Measurements from ENCODE around the gene ENTPD5.
"Not testable (repeated sequence)": the region's sequence is repeated elsewhere in the genome, so short reads cannot be mapped to it uniquely, and the experiment has no call there.

Gene ENTPD5

GRCh38 chr14:73936548-73936947 lies 82.5 kb downstream of the ENTPD5 start:
- Histone ChIP-seq H3K9me2 (replicated peaks; ENCODE audit: insufficient read depth, low read length) (no peaks in the 10 kb centered on the region), H3K4me2 (ENCODE audit: low read depth, low read length, poor library complexity, severe bottlenecking) (no peak overlapping the region), H4K20me1 (ENCODE audit: low read depth, low read length) (no peaks in the 10 kb centered on the region), H3K9me3 (ENCODE audit: insufficient read depth, low read length) (no peaks in the 10 kb centered on the region), H3K27me3 (ENCODE audit: low read length) (no peaks in the 10 kb centered on the region), H3K36me3 (ENCODE audit: low read length) (peaks cover 11% of the 10 kb centered on the region; the same call in 1 of the 2 replicates), H3F3A (ENCODE audit: insufficient read depth) (peaks cover 4% of the 10 kb centered on the region; the same call in 1 of the 2 replicates), H3K79me2 (ENCODE audit: insufficient read depth, low read length) (no peaks in the 10 kb centered on the region), H3K4me3 (ENCODE audit: insufficient read depth, low read length, poor library complexity, severe bottlenecking) (no peak overlapping the region), H2AFZ (ENCODE audit: low read depth, low read length, severe bottlenecking) (no peak overlapping the region), H3K9ac (ENCODE audit: low read length) (no peak overlapping the region), H3K27ac (ENCODE audit: low read depth, low read length) (no peak overlapping the region)
- TF ChIP-seq EZH2phosphoT487 (conservative IDR thresholded peaks at IDR 0.05; ENCODE audit: low read length) (no peak), CTCF (IDR thresholded peaks at IDR 0.05; ENCODE audit: insufficient read depth, low read length, poor library complexity, severe bottlenecking) (no peak)

DNA sequence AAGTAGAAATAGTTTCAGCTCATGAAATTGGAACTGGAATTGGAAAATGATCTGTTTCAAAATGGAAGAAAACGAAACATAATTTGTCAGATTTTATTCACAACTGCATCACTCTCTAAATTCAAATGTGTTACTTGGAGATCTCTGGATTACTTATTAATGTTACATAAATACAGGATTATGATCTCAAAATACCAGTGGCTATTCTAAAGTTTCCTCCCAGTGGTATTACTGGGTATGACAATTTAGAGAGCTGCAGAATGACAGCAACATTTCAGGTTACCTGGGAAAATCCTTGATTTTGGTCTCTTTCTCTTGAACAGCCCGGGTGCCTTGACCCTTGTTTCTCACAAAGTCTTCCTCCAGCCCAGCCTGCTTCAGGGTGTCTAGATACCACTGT lies 83.4 kb downstream of the ENTPD5 start:
- TF ChIP-seq CTCF (IDR thresholded peaks at IDR 0.05; ENCODE audit: insufficient read depth, low read length, poor library complexity, severe bottlenecking), result no peak
- TF ChIP-seq EZH2phosphoT487 (conservative IDR thresholded peaks at IDR 0.05; ENCODE audit: low read length), result no peak
- no peaks in the 10 kb centered on the region for H3K9me2 ChIP-seq (replicated peaks; ENCODE audit: insufficient read depth, low read length)
- H3K4me2 ChIP-seq (ENCODE audit: low read depth, low read length, poor library complexity, severe bottlenecking), result no peak overlapping the region
- peaks cover 15% of the 10 kb centered on the region; the same call in 1 of the 2 replicates for H3K36me3 ChIP-seq (ENCODE audit: low read length)
- H2AFZ ChIP-seq (ENCODE audit: low read depth, low read length, severe bottlenecking), result no peak overlapping the region
- H3K27me3 ChIP-seq (ENCODE audit: low read length), result no peaks in the 10 kb centered on the region
- no peak overlapping the region for H3K4me3 ChIP-seq (ENCODE audit: insufficient read depth, low read length, poor library complexity, severe bottlenecking)
- no peaks in the 10 kb centered on the region for H4K20me1 ChIP-seq (ENCODE audit: low read depth, low read length)
- no peaks in the 10 kb centered on the region for H3K79me2 ChIP-seq (ENCODE audit: insufficient read depth, low read length)
- H3K9ac ChIP-seq (ENCODE audit: low read length), result no peak overlapping the region
- H3K27ac ChIP-seq (ENCODE audit: low read depth, low read length), result no peak overlapping the region
- peaks cover 4% of the 10 kb centered on the region; the same call in 1 of the 2 replicates for H3F3A ChIP-seq (ENCODE audit: insufficient read depth)
- no peaks in the 10 kb centered on the region for H3K9me3 ChIP-seq (ENCODE audit: insufficient read depth, low read length)

DNA sequence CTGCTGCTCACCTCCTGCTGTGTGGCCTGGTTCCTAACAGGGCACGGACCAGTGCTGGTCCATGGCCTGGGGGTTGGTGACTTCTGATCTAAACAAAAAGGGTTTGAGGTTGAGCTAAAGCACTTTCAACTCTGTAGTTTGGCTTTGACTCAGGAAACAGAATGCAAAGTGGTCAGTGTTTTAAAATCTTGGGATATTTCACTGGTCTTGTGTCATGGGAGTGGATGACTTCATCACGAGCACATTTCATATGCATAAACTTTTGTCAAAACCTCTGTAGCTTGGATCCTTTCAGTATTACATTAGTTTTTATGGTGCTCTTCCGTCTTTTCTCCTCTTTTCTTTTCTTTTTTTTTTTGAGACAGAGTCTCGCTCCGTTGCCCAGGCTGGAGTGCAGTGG lies 94.8 kb downstream of the ENTPD5 start:
- Histone ChIP-seq H3K27me3 (ENCODE audit: low read length) (no peaks in the 10 kb centered on the region), H3K27ac (ENCODE audit: low read depth, low read length) (no peak overlapping the region), H3K9me2 (replicated peaks; ENCODE audit: insufficient read depth, low read length) (no peaks in the 10 kb centered on the region), H3K9me3 (ENCODE audit: insufficient read depth, low read length) (no peaks in the 10 kb centered on the region), H3K36me3 (ENCODE audit: low read length) (peaks cover 28% of the 10 kb centered on the region; the same call in 1 of the 2 replicates), H3F3A (ENCODE audit: insufficient read depth) (no peaks in the 10 kb centered on the region), H3K4me3 (ENCODE audit: insufficient read depth, low read length, poor library complexity, severe bottlenecking) (no peak overlapping the region), H3K79me2 (ENCODE audit: insufficient read depth, low read length) (no peaks in the 10 kb centered on the region), H3K9ac (ENCODE audit: low read length) (no peak overlapping the region), H2AFZ (ENCODE audit: low read depth, low read length, severe bottlenecking) (no peak overlapping the region), H4K20me1 (ENCODE audit: low read depth, low read length) (no peaks in the 10 kb centered on the region), H3K4me2 (ENCODE audit: low read depth, low read length, poor library complexity, severe bottlenecking) (no peak overlapping the region)
- no peak for TF ChIP-seq CTCF (IDR thresholded peaks at IDR 0.05; ENCODE audit: insufficient read depth, low read length, poor library complexity, severe bottlenecking)
- no peak for TF ChIP-seq EZH2phosphoT487 (conservative IDR thresholded peaks at IDR 0.05; ENCODE audit: low read length)

DNA sequence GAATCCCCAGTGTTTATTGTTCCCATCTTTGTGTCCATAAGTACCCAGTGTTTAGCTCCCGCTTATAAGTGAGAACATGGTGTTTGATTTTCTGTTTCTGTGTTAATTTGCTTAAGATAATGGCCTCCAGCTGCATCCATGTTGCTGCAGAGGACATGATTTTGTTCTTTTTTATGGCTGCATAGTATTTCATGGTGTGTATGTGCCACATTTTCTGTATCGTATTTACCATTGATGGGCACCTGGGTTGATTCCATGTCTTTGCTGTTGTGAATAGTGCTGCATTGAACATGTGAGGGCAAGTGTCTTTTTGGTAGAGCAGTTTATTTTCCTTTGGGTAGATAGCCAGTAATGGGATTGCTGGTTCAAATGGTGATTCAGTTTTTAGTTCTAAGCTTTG lies 99.6 kb downstream of the ENTPD5 start:
- not testable (repeated sequence) for H3K79me2 ChIP-seq (ENCODE audit: insufficient read depth, low read length); H3K9me3 ChIP-seq (ENCODE audit: insufficient read depth, low read length); H3K9ac ChIP-seq (ENCODE audit: low read length); H3K27me3 ChIP-seq (ENCODE audit: low read length); H3K4me3 ChIP-seq (ENCODE audit: insufficient read depth, low read length, poor library complexity, severe bottlenecking); H2AFZ ChIP-seq (ENCODE audit: low read depth, low read length, severe bottlenecking); H3F3A ChIP-seq (ENCODE audit: insufficient read depth); H4K20me1 ChIP-seq (ENCODE audit: low read depth, low read length); H3K27ac ChIP-seq (ENCODE audit: low read depth, low read length); H3K9me2 ChIP-seq (replicated peaks; ENCODE audit: insufficient read depth, low read length); H3K4me2 ChIP-seq (ENCODE audit: low read depth, low read length, poor library complexity, severe bottlenecking)
- peaks cover 21% of the 10 kb centered on the region; the same call in 1 of the 2 replicates for H3K36me3 ChIP-seq (ENCODE audit: low read length)
